Astrocyte (in vitro differentiated cells and primary cell): Measurements from ENCODE around the gene SMCO2.

ENCODE experiments used
- EZH2 ChIP-seq: IDR thresholded peaks from 2 replicates; pipeline ENCODE4 v1.6.1; 2012; ENCODE audit warnings: mild to moderate bottlenecking, low read length, inconsistent platforms; ENCODE audit not compliant: insufficient read depth
- TF ChIP-seq, protein P1 (sequence below): IDR thresholded peaks from 2 replicates; pipeline ENCODE4 v1.5.1; 2011; ENCODE audit warnings: low read depth, mild to moderate bottlenecking, inconsistent platforms, low read length, moderate library complexity; ENCODE audit not compliant: insufficient read depth

- TF ChIP-seq, protein P1, sequence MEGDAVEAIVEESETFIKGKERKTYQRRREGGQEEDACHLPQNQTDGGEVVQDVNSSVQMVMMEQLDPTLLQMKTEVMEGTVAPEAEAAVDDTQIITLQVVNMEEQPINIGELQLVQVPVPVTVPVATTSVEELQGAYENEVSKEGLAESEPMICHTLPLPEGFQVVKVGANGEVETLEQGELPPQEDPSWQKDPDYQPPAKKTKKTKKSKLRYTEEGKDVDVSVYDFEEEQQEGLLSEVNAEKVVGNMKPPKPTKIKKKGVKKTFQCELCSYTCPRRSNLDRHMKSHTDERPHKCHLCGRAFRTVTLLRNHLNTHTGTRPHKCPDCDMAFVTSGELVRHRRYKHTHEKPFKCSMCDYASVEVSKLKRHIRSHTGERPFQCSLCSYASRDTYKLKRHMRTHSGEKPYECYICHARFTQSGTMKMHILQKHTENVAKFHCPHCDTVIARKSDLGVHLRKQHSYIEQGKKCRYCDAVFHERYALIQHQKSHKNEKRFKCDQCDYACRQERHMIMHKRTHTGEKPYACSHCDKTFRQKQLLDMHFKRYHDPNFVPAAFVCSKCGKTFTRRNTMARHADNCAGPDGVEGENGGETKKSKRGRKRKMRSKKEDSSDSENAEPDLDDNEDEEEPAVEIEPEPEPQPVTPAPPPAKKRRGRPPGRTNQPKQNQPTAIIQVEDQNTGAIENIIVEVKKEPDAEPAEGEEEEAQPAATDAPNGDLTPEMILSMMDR: no peak
- TF ChIP-seq EZH2: no peak
These were observed 33.5 kb downstream of the SMCO2 start for GRCh38 chr12:27480016-27480415.
